GM13976 (cell line): ENCODE results near the gene FGA.

Experiments used
- DNase-seq: peaks from one replicate; pipeline ENCODE4 v3.0.0; 2012; ENCODE audit warnings: low spot score
- CTCF ChIP-seq: IDR thresholded peaks from 2 replicates; pipeline ENCODE4 v1.5.1; 2012; ENCODE audit warnings: borderline replicate concordance, mild to moderate bottlenecking; ENCODE audit not compliant: insufficient read depth; ENCODE audit errors: extremely low read depth, missing control alignments, control extremely low read depth
- in situ Hi-C: fragments of 300-500 bp; cut with MboI; formaldehyde crosslinking; loops from one replicate; pipeline ENCODE4 v1.12.0; 2022; ENCODE audit warnings: low sequenced_read_pairs, mixed read lengths, inconsistent platforms; ENCODE audit not compliant: unreplicated experiment

Gene FGA

GRCh38 chr4:154545689-154546088, 44.9 kb downstream of the FGA start:
- DNase-seq = no peak
- in situ Hi-C loops = no loop called here
- TF ChIP-seq CTCF = no peak

GRCh38 chr4:154542271-154542879, 48.2 kb downstream of the FGA start:
- no peak for DNase-seq
- in situ Hi-C loops = no loop called here
- TF ChIP-seq CTCF = no peak
